GM18520 (cell line): ENCODE results near the gene DLGAP1.

Source experiments
- ATAC-seq: cut with Tn5 transposase; IDR thresholded peaks from one replicate; pipeline ENCODE4 v1.9.1; 2021; ENCODE audit not compliant: unreplicated experiment

The DLGAP1 gene

GRCh38 chr18:3747176-3747973 is 707.7 kb downstream of the DLGAP1 start:
- ATAC-seq, result no peak

GRCh38 chr18:3742541-3742940 is 712.6 kb downstream of the DLGAP1 start:
- no peak for ATAC-seq

GRCh38 chr18:3741333-3741732 is 713.8 kb downstream of the DLGAP1 start:
- ATAC-seq, result no peak

- no peak for ATAC-seq
Measured at GRCh38 chr18:3728704-3729437, 726.2 kb downstream of the DLGAP1 start.

- ATAC-seq, result no peak
Measured at GRCh38 chr18:3727274-3727673, 727.8 kb downstream of the DLGAP1 start.

GRCh38 chr18:3726238-3726951 is 728.7 kb downstream of the DLGAP1 start:
- no peak for ATAC-seq

- ATAC-seq, result no peak
Measured at GRCh38 chr18:3725115-3725514, 730.0 kb downstream of the DLGAP1 start.

GRCh38 chr18:3723554-3723953 is 731.6 kb downstream of the DLGAP1 start:
- no peak for ATAC-seq

- no peak for ATAC-seq
Measured at GRCh38 chr18:3722649-3723433, 732.3 kb downstream of the DLGAP1 start.

GRCh38 chr18:3721771-3722648 is 733.1 kb downstream of the DLGAP1 start:
- ATAC-seq, result no peak

GRCh38 chr18:3720818-3721545 is 734.1 kb downstream of the DLGAP1 start:
- no peak for ATAC-seq

- ATAC-seq, result no peak
Measured at GRCh38 chr18:3720159-3720558, 734.9 kb downstream of the DLGAP1 start.

GRCh38 chr18:3717376-3718025 is 737.6 kb downstream of the DLGAP1 start:
- ATAC-seq, result no peak

- ATAC-seq, result no peak
Measured at GRCh38 chr18:3716116-3716660, 738.9 kb downstream of the DLGAP1 start.

- no peak for ATAC-seq
Measured at GRCh38 chr18:3715231-3716080, 739.7 kb downstream of the DLGAP1 start.

- ATAC-seq, result no peak
Measured at GRCh38 chr18:3713708-3714107, 741.4 kb downstream of the DLGAP1 start.

GRCh38 chr18:3713166-3713565 is 741.9 kb downstream of the DLGAP1 start:
- ATAC-seq, result no peak

- ATAC-seq, result no peak
Measured at GRCh38 chr18:3712491-3712890, 742.6 kb downstream of the DLGAP1 start.
